Endothelial cell of umbilical vein (primary cell): Measurements from ENCODE around the gene CALN1. TPM values are rescaled to one million over a fixed set of nuclear protein-coding genes. Genes with fewer than 3 reads are reported as not detected.

Experiments
- BruUV-seq: library from RNA; stranded (reverse); fragments of 400-500 nt; replicated peaks from 2 replicates; lab custom pipeline; 2021; lab: Mats Ljungman, UMichigan
- CTCF ChIA-PET: fragments of 300-600, 350-600 bp; sonication (Branson Sonifier 250); formaldehyde crosslinking; loops from one replicate; lab custom pipeline; 2021; ENCODE audit warnings: antibody characterized with exemption, inconsistent platforms; lab: Charles Lee
- POLR2A ChIA-PET: fragments of 300-600, 350-600 bp; sonication (Branson Sonifier 250); formaldehyde crosslinking; loops from one replicate; lab custom pipeline; 2021; ENCODE audit warnings: antibody characterized with exemption, inconsistent platforms; lab: Charles Lee
- DNase-seq: peaks from one replicate; pipeline ENCODE4 v3.0.0-alpha.2; 2011; ENCODE audit warnings: low read depth, low spot score
- FAIRE-seq: peaks from 2 replicates; lab custom pipeline; 2011; peaks lifted over from hg19 to GRCh38; lab: Jason Lieb, UNC
- H2AFZ ChIP-seq: 2 replicates; pipeline ENCODE4 v1.6.0; 2012; ENCODE audit warnings: low read depth, low read length, control low read depth, inconsistent platforms
- H3K27ac ChIP-seq: 2 replicates; pipeline ENCODE4 v1.5.1; 2011; ENCODE audit warnings: low read depth, mild to moderate bottlenecking, control low read depth, low read length, moderate library complexity; ENCODE audit not compliant: insufficient read depth
- H3K27me3 ChIP-seq, 2 experiments: 2 replicates each; pipeline versions ENCODE4 v1.6.0 to v1.6.1; 2011; ENCODE audit warnings: low read length in 2 of 2, mixed read lengths in 1 of 2; ENCODE audit not compliant: control insufficient read depth in 2 of 2, insufficient read depth in 2 of 2
- H3K36me3 ChIP-seq, 2 experiments: 2 replicates in 1 of 2; 3 replicates in 1 of 2; pipeline ENCODE4 v1.5.1; 2011; ENCODE audit warnings: low read length in 2 of 2, mild to moderate bottlenecking in 1 of 2, moderate library complexity in 1 of 2; ENCODE audit not compliant: control insufficient read depth in 2 of 2, insufficient read depth in 2 of 2; ENCODE audit errors: extremely low read depth in 1 of 2
- H3K4me1 ChIP-seq: 3 replicates; pipeline ENCODE4 v1.5.1; 2011; ENCODE audit warnings: mild to moderate bottlenecking, low read length; ENCODE audit not compliant: control insufficient read depth, insufficient read depth; ENCODE audit errors: extremely low read depth
- H3K4me2 ChIP-seq: 2 replicates; pipeline ENCODE4 v1.6.1; 2011; ENCODE audit warnings: low read length, control low read depth, mixed read lengths; ENCODE audit not compliant: insufficient read depth
- H3K4me3 ChIP-seq, 3 experiments: fragments of 200-600 bp in 1 of 3; sonication (generic), shearing (Covaris generic) in 1 of 3; replicated peaks in 1 of 3; 2 replicates each; pipeline ENCODE4 v1.5.1; 2011 to 2016; ENCODE audit warnings: control low read depth in 3 of 3, low read length in 3 of 3, mild to moderate bottlenecking in 2 of 3, inconsistent platforms in 1 of 3, low read depth in 1 of 3, moderate library complexity in 1 of 3; ENCODE audit not compliant: insufficient read depth in 1 of 3
- H3K79me2 ChIP-seq: 2 replicates; pipeline ENCODE4 v1.6.0; 2012; ENCODE audit warnings: low read length, inconsistent platforms; ENCODE audit not compliant: control insufficient read depth, insufficient read depth
- H3K9ac ChIP-seq: replicated peaks from 2 replicates; pipeline ENCODE3; 2011; ENCODE audit warnings: low read length, control low read depth; ENCODE audit not compliant: insufficient read depth; ENCODE audit errors: extremely low read depth
- H3K9me1 ChIP-seq: replicated peaks from 3 replicates; pipeline ENCODE4 v1.6.0; 2011; ENCODE audit warnings: mild to moderate bottlenecking, low read length; ENCODE audit not compliant: control insufficient read depth, insufficient read depth; ENCODE audit errors: extremely low read depth
- H3K9me3 ChIP-seq: replicated peaks from 2 replicates; pipeline ENCODE4 v1.5.1; 2012; ENCODE audit warnings: low read length, inconsistent platforms; ENCODE audit not compliant: control insufficient read depth, insufficient read depth
- H4K20me1 ChIP-seq: replicated peaks from 2 replicates; pipeline ENCODE3; 2011; ENCODE audit warnings: mild to moderate bottlenecking, low read length; ENCODE audit not compliant: control insufficient read depth, insufficient read depth; ENCODE audit errors: extremely low read depth
- FOS ChIP-seq: IDR thresholded peaks from 2 replicates; pipeline ENCODE4 v1.6.1; 2011; ENCODE audit warnings: mild to moderate bottlenecking, low read length, moderate library complexity, borderline replicate concordance; ENCODE audit not compliant: insufficient read depth
- GATA2 ChIP-seq: IDR thresholded peaks from 2 replicates; pipeline ENCODE4 v1.7.0; 2011; ENCODE audit warnings: low read depth, mild to moderate bottlenecking, moderate library complexity, mixed read lengths, low read length; ENCODE audit not compliant: insufficient read length, insufficient read depth
- POLR2AphosphoS5 ChIP-seq: IDR thresholded peaks from 2 replicates; pipeline ENCODE4 v1.6.1; 2012; ENCODE audit warnings: low read depth, mild to moderate bottlenecking, control low read depth, low read length, moderate library complexity; ENCODE audit not compliant: insufficient read depth
- dilution Hi-C: fragments of 300-500 bp; cut with MboI; formaldehyde crosslinking; loops from one replicate; pipeline ENCODE4 v1.15.0; 2019; ENCODE audit warnings: low sequenced_read_pairs; ENCODE audit not compliant: extremely low pct_ligation_motif_present
- intact Hi-C: fragments of 100-400 bp; cut with micrococcal nuclease; formaldehyde crosslinking; loops from one replicate; pipeline ENCODE4 v1.10.0; 2022
- polyA plus RNA-seq, 4 experiments: library from polyadenylated mRNA; depleted of rRNA in 3 of 4; stranded (reverse) in 3 of 4; unstranded in 1 of 4; fragments of >200 nt; gene quantifications; 2 replicates each; pipeline versions ENCODE4 v1.2.1 to v1.2.3, GENCODE V29; 2011 to 2012; ENCODE audit warnings: missing spikeins in 1 of 4
- total RNA-seq: library from RNA; stranded (reverse); gene quantifications from 2 replicates; pipeline ENCODE4 v1.2.3, GENCODE V29; 2021
- TF ChIP-seq, protein P1 (sequence below), 2 donors: IDR thresholded peaks; 1 replicate in 1 of 2; 2 replicates in 1 of 2; pipeline ENCODE4 v1.5.1; 2011; ENCODE audit warnings: low read length in 2 of 2, mild to moderate bottlenecking in 2 of 2, moderate library complexity in 2 of 2, control low read depth in 1 of 2, inconsistent platforms in 1 of 2, low read depth in 1 of 2; ENCODE audit not compliant: insufficient read depth in 1 of 2; ENCODE audit errors: extremely low read depth in 1 of 2

CALN1 gene
- total and polyA plus RNA-seq, 2 donors (not counting 3 experiments of a cell fraction or from before 2014, with no cell fraction given): not detected

DNA sequence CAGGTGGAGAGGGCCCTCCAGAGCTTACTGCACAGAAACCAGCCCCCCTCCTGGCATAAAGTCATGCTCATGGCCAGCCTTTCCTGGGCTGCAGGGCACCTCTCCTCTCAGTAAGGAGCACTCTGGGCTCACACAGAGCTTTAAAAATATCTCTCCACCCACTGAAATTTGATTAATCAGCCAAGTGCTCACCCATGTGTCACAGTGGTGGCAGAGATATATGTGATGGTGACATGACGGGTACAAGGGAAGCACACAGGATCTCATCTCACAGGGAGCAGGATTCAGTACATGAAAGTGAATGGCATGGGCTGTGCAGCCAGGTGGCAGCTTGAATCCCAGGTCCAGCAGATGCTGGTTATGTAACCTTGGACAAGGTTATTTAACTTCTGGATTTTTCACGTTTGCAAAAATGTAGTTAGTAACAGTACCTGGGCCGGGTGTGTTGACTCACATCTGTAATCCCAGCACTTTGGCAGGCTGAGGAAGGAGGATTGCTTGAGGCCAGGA lies 144.8 kb downstream of the CALN1 start:
- dilution Hi-C loops (no loop called here), intact Hi-C loops (no loop called here)
- ChIA-PET CTCF (no interaction called here), POLR2A (no interaction called here)
- no peak for TF ChIP-seq GATA2
- TF ChIP-seq, protein P1, sequence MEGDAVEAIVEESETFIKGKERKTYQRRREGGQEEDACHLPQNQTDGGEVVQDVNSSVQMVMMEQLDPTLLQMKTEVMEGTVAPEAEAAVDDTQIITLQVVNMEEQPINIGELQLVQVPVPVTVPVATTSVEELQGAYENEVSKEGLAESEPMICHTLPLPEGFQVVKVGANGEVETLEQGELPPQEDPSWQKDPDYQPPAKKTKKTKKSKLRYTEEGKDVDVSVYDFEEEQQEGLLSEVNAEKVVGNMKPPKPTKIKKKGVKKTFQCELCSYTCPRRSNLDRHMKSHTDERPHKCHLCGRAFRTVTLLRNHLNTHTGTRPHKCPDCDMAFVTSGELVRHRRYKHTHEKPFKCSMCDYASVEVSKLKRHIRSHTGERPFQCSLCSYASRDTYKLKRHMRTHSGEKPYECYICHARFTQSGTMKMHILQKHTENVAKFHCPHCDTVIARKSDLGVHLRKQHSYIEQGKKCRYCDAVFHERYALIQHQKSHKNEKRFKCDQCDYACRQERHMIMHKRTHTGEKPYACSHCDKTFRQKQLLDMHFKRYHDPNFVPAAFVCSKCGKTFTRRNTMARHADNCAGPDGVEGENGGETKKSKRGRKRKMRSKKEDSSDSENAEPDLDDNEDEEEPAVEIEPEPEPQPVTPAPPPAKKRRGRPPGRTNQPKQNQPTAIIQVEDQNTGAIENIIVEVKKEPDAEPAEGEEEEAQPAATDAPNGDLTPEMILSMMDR (IDR thresholded peaks at IDR 0.05; ENCODE audit: extremely low read depth in 1 of 2, insufficient read depth in 1 of 2, low read depth in 1 of 2, low read length in 2 of 2): no peak
- DNase-seq: no peak
- no peaks in the 10 kb centered on the region for H3K27me3 ChIP-seq
- no peaks in the 10 kb centered on the region for H3K9me1 ChIP-seq
- no peaks in the 10 kb centered on the region for H3K4me1 ChIP-seq
- peaks cover 2% of the 10 kb centered on the region for H3K9me3 ChIP-seq
- H3K79me2 ChIP-seq: no peaks in the 10 kb centered on the region
- no peaks in the 10 kb centered on the region for H3K36me3 ChIP-seq
- H3K4me3 ChIP-seq: no peak overlapping the region
- no peak overlapping the region for H3K27ac ChIP-seq
- no peaks in the 10 kb centered on the region for H4K20me1 ChIP-seq
- FAIRE-seq: no peak
- no peak overlapping the region for H3K9ac ChIP-seq
- H3K4me2 ChIP-seq: no peak overlapping the region
- no TSS peak for BruUV-seq
- no peak overlapping the region for H2AFZ ChIP-seq

- no peaks in the 10 kb centered on the region for H3K36me3 ChIP-seq
Observed at GRCh38 chr7:72266771-72267170, 145.4 kb downstream of the CALN1 start.

More at GRCh38 chr7:72266771-72267170, 145.4 kb downstream of the CALN1 start:
- H2AFZ ChIP-seq: no peak overlapping the region
- CTCF ChIA-PET: no interaction called here
- dilution Hi-C loops: no loop called here
- H3K4me1 ChIP-seq: no peaks in the 10 kb centered on the region
- H3K9me3 ChIP-seq: peaks cover 2% of the 10 kb centered on the region
- intact Hi-C loops: no loop called here
- no peaks in the 10 kb centered on the region for H3K9me1 ChIP-seq
- no peak overlapping the region for H3K27ac ChIP-seq
- H3K79me2 ChIP-seq: no peaks in the 10 kb centered on the region
- no peak for TF ChIP-seq FOS
- TF ChIP-seq GATA2: no peak
- TF ChIP-seq POLR2AphosphoS5: no peak
- FAIRE-seq (no peak), DNase-seq (no peak)
- POLR2A ChIA-PET: no interaction called here
- BruUV-seq: no TSS peak
- no peaks in the 10 kb centered on the region for H4K20me1 ChIP-seq
- no peak overlapping the region for H3K4me3 ChIP-seq
- no peak overlapping the region for H3K9ac ChIP-seq
- no peaks in the 10 kb centered on the region for H3K27me3 ChIP-seq
- H3K4me2 ChIP-seq: no peak overlapping the region
